ENCODE data around the gene FAM83C.

FAM83C gene

DNA sequence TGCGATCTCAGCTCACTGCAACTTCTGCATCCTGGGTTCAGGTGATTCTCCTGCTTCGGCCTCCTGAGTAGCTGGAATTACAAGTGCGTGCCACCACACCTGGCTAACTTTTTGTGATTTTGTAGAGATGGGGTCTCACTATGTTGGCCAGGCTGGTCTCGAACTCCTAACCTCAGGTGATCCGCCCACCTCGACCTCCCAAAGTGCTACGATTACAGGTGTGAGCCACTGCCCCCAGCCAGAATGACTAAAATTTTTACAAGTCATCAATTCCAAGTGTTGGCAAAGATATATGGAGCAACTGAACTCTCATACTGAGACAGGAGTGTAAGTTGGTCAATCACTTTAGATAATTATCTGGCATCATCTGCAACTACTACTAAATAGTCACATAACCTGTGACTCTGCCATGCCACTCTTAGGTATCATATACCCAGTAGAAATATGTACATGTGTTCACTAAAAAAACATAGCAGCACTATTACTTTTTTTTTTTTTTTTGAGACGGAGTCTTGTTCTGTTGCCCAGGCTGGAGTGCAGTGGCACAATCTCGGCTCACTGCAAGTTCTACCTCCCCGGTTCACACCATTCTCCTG, 10.6 kb downstream of the FAM83C start:
- DNase-seq: no peak

DNA sequence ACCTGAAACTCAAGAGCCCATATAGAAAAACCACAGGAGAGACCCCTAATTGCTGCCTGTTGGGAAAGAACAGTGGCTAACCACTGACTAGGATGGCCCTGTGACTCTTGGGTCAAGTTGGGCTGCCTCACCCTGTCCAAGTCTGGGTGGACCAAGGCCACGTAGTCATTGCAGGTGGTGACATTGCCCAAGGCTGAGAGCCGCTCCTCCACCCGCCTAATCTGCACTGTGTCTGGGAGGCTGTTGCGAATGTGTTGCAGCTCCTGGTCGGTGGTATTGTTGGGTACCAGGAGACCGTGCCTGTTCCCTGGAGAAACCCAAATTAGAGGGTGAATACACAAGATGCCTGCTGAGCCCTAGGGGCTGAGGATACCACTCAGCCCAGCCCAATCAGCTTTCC, 11.7 kb downstream of the FAM83C start:
- no peak for DNase-seq

DNA sequence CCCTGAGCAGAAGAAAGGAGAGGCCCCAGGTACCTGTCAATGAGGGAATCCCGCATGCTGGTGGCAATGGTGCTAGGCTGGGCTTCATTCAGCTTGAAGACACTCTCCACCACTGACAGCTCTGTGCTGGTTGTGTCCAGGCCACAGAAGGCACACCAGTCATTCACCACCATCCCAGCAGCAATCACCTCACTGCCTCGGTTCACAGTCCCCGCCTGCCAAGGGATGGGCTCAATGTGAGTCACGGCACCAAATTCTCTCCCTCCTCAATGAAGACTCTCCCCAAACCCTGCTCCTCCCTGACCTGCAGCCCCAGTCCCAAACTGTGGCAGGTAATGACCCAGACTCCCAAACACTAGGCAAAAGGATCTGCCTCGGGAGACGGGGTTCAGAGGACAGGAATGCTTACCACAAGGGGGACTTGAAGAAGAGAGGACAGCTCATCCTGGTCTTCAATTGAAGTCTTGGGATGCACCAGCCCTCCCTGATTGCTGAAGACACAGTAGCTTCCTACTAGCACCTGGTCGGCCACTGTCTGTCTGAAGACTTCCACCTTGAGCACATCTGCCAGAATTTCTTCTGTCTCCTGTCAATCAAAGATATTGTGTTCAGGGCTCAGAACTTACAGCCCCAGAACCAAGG, 12.6 kb downstream of the FAM83C start:
- DNase-seq: no peak

DNA sequence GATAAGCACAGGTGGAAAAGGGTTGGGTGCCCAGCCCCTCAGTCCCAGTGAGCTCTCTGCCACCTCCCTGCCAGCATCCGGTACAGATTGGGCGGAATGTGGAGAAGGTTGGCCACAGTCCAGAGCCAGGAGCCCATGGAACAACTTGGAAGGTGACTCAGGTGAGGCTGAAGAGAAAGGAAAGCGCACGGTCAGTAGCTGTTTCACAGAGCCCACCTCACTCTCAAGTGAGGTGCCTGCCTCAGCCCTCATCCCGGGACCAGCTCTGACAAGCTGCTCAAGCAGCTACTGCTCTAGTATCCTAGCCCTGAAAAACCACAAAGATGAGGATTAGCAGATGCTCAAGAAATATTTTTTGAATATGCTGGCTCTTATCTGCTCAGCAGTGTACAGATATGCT, 13.2 kb downstream of the FAM83C start:
- no peak for DNase-seq

DNA sequence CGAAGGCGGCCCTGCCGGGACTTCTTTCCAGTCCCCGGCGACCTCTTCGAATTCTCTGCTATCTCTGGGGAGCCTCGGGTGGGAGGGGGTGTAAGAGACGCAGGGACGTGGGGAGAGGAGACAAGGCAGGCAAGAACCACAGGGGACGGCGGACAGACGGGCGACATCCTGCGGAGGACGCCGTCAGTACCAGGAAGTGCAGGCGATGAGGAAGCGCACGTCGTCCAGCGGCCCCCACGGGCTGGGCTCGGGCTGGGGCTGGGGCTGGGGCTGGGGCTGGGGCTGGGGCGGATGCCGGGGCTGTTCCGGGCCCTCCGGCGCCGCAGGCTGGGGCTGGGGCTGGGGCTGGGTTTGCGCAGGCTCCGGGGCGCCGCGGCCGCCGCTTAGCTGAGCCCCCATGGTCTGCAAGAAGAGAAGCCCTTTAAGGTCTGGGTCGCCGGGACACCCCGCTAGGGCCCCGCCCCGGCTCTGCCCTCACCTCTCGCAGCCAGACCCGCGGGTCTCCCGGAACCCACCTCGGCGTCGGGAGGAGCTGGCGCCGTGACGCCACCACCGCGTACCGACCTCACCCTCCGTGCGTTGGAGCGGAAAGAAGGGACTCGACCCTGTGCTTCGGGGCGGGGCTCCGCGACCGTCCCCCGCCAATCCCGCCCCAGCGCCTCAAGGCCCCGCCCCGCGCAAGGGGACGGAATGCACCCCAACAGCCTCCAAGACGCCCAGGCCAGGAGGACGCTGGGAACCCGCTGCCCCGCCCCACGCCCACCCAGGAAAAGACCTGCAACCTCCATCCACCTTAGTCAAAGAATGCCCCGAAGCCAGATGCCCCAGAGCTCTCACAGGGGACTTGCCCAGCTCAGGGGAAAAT, 14.5 kb downstream of the FAM83C start, which contains the start of gene MMP24OS:
MMP24OS (minus strand) TSS at position 592 of the 865 bp plus-strand sequence; CDS start at position 399, 193 bp downstream.
- peak; percentile 91 for DNase-seq

DNA sequence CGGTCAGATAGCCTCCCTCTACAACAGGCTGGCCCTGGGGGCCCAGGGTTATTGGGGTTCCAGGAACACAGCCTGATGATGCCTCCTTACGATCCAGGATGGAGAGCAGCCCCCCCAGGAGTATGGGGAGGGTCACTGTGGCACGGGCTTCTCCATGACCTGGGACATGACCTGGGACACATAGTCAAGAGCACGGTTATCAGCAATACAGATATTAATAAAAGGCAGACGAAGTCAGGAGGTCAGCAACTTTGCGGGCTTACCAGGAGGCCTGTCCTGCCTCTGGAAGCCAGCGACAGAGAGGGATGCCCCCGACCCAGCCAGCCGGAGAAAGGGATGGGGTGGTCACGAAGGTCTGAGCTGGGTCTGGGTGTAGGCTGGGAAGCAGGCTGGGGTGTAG, 15.1 kb downstream of the FAM83C start:
- no peak for DNase-seq

DNA sequence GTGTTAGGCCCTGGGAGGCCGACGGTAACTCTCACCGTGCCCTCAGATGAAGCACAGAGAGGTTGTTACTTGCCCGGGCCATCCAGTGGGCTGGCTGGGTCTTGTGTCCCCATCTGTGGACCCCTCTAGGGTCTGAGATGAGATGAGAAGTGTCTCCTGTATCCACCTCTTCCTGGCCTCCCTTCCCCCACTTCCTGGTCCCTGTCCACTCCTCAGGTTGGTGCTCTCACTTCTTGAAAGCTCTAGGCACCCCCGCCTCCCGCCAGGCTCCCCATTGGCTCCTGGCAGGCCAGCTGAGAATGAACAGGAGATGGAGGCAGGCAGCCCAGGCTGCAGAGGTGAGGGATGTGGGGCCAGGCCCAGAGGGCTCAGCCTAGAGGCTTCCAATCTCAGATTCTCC, 15.8 kb downstream of the FAM83C start:
- DNase-seq: no peak

DNA sequence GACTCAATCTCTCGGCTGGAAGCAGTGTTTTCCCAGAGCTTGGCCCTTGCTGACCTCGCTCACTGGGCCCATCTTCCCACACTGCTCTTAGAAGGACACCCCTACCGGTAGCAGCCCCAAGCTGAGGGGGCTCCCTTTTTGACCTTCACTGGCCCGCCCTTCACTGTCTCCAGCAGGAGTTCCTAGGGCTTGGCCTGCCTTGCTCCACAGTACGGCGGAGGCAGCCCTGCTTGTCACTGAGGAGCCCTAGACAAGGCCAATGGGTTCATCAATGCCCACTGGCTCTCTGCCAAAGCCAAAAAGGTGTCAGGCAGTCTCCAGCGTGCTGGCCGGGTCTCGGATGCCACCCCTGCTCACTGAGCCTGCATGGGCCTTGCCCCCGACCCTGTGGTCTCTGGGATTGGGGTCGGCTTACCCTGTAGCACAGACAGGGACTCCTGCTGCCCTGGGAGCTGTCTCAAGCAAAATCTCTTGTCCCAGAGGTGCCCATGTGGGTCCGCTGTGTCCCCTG, 16.4 kb downstream of the FAM83C start:
- DNase-seq: no peak

DNA sequence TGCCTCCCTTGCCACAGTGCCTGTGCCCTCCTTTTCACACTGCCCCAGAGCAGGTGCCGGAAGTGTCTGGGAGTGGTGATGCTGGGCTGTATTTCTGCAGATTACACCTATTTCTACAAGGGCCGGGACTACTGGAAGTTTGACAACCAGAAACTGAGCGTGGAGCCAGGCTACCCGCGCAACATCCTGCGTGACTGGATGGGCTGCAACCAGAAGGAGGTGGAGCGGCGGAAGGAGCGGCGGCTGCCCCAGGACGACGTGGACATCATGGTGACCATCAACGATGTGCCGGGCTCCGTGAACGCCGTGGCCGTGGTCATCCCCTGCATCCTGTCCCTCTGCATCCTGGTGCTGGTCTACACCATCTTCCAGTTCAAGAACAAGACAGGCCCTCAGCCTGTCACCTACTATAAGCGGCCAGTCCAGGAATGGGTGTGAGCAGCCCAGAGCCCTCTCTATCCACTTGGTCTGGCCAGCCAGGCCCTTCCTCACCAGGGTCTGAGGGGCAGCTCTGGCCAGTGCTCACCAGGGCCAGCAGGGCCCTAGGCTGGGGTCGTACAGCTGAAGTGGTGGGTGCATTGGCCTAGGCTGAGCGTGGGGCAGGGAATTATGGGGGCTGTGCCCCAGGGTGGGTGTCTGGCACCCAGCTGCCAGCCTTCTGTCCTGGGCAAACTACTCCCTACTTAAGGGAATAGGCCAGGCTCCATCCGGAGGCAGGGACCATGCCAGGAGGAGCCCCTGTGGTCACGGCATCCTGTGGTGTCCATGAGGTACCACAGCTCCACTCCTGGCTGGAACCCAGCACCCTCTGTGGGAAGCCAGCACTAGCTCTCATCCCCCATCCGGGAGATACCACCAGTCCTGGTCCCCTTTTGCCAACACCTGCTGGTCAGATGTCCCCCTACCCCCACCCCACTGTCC, 17.8 kb downstream of the FAM83C start:
- DNase-seq: no peak

DNA sequence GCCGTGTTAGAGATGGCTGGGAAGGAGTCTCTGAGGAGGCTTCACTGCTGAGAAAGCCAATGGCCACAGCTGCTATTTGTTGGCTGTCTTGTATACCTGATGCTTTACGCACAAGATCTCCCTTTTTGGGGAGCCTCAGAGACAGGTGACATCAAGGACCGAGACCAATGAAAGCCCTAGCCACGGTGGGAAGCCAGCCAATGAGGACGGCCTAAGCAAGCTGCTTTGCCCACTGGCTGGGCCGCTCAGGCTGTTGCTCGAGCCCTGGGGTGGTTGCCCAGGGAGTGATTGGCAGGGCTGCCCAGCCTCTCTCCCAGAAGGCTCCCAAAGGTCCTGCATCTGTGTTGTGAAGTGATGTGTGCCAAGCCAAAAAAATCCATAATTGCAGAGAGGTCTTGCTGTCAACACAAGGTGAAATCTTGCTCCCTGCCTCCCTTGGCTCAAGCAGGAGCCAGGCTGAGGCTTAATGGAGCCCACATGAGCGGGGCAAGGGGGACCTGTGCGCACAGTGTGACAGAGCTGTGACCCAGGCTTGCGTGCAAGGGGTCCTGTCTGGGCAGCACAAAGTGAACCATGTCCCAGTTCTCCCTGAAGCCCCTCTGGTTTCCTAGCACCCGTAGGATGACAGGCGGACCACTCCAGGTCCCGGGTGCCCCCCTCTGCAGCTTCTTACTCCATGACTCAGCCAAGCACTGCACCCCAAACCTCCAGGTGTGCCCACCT, 18.6 kb downstream of the FAM83C start:
- DNase-seq: no peak

DNA sequence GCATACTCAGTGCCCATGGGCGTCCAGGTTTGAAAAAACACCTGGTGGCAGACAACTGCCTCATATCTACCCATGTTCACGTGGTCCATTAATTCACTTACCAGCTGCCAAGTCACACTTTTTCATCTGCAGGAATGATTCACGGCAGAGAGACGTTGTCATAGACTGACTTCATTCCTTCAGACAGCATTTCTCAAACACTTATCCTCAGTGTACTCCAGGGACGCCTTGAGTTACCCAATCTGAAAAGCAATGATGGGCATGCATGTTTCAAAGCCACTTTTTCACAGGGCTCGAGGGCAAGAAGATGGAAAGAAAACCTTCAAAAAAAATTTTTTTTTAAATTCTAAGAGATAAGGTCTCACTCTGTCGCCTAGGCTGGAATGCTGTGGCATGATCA, 20.3 kb downstream of the FAM83C start:
- no peak for DNase-seq

DNA sequence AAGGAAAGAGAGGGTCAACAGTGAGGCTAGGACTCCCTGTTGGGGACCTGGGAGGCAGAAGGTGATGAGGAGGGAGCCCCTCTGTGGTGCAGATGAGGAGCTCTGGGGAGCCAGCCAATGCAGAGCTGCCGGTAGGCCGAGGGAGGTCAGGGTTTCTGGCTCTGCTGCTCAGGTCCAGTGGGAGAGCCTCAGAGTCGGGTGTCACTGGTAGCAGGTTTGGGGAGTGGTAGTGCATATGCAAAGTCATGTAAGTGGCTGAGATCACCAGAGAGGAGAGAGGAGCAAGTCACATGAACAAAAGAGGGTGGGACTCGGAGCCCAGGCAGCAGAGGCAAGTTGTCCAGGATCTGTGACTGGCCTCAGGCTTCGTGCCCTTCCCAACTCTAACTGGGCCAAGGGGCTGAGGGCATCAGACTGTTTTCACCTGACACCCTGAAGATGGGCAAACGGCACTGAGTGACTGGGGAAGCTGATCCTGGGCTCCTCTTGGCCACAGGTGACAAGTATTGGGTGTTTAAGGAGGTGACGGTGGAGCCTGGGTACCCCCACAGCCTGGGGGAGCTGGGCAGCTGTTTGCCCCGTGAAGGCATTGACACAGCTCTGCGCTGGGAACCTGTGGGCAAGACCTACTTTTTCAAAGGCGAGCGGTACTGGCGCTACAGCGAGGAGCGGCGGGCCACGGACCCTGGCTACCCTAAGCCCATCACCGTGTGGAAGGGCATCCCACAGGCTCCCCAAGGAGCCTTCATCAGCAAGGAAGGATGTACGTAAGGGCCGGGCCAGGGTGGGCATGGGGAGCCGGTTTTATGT, 20.9 kb downstream of the FAM83C start:
- DNase-seq: no peak

DNA sequence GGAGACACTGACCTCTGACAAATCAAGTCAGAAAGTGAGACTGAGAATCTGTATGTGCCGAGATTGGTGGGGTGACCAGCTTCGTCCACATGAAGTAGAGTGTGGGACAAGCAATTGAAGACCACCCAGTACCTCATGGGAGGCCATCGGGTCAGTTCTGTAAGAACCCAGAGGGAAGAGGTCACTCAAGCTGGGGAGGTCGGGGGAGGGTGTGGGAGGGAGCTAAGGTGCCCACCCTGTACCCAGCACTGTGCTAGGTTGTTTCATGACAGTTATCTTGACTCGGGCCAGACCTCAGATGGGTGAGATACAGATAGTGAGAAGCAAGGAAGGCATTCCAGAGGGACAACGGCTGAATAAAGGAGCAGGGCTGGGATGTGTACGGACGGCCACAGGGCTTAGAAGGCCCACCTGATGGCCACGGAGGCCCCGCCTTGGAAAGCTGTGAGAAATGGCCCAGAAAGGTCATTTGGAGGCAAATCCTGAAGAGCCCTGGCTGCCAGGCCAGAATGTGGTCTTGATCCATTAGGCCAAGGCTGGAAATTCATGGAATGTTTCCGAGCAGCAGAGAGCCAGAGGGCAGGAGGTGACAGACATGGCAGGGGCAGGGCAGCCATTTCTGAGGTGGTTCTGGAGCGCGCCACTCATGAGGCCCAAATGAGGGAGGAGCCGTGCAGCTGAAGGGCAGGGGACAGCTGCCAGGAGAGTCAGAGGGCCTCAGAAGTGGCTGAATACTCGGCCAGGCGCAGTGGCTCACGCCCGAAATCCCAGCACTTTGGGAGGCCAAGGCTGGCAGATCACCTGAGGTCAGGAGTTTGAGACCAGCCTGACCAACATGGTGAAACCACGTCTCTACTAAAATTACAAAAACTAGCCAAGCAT, 22.0 kb downstream of the FAM83C start:
- no peak for DNase-seq

DNA sequence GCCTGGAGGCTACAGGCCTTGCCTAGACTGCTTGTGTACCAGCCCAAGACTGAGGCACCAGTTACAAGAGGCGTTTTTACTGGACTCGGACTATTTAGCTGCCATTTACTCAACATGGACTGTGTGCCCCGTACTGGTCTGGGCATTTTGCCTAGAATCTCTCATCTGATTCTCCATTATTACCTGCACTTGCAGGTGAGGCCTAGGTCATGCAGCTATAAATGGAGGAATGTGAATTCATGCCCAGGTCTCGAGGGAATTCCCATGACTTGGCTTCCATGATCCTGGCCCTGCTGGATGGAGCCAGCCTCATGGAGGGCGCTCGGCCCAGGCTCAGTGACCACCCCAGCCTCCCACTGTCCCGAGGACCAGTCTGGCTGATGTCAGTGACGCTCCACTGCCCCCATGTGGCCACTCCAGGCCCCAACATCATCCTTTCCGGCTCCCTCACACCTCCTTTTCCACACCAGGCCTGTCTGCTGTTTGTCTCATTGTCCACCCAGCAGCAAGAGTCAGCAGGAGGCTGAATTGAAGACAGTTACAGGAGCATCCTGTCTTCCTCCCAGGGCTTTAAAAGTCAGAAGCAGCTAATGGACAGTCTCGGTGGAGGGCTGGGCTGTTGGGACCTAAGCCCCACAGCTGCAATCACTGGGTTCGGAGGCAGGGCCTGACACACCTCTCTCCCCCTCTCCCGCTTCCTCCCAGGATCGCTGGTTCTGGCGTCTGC, 23.0 kb downstream of the FAM83C start:
- DNase-seq: no peak

DNA sequence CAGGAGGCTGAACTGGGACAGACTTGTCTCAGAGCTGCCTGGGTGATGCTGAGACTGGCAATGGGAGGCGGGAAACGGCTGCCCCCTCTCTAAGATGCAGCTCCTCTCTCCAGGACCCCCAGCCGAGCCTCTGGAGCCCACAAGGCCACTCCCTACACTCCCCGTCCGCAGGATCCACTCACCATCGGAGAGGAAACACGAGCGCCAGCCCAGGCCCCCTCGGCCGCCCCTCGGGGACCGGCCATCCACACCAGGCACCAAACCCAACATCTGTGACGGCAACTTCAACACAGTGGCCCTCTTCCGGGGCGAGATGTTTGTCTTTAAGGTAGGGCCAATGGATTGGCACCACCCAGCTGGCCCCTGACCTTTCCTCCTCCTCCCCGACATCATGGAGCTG, 25.1 kb downstream of the FAM83C start:
- no peak for DNase-seq

DNA sequence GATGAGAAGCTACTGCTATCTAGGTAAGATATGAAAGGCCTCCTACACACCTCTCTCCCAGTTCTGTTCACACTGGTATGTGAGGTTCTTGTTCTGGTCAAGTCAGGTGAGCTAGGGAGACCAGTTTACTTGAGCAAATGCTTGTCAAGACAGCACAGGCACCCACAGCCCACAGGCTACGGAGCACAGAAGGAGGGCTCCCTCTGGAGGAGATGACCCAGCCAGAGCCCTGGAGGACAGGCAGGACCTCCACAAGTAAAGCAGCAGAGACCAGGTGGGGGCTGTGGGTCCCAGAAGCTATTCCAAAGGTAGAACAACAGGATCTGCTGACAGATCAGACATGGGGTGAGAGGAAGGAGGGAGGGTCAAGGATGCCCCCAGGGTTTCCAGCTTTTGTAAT, 27.5 kb downstream of the FAM83C start:
- no peak for DNase-seq

DNA sequence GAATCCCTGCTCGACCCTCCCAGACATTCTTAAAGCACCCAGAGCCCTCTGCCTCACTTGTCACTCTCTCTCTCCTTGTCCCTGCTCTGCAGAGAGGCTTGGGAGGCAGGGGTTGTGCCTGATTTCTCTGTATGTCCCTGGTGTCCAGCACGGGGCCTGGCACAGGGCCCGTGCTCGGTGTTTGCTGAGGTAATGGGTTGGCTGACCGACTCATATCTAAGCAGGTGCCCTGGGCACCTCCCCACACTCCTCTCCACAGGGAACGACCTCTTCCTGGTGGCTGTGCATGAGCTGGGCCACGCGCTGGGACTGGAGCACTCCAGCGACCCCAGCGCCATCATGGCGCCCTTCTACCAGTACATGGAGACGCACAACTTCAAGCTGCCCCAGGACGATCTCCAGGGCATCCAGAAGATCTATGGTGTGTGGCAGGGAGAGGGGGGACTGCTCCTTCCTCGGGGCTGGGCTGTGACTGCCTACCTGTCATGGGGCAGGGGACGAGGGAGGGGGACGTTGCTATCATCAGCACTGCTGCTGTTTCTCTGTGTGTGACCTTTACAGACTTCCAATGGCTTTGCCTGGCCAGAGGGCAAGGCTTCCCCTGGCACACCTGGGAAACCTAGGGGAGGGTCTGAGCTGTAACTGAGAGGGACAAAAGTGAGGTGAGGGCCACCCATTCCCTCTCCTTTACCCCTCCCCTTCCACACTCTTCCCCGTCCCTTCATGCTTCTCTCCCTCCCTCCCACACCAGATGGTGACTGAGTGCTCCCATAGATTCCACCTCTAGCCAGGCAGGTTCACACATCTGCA, 28.5 kb downstream of the FAM83C start:
- DNase-seq: no peak
